Astrocyte of the spinal cord (primary cell): Measurements from ENCODE around the gene NMU.

Source experiments
- DNase-seq: peaks from one replicate; pipeline ENCODE4 v3.0.0; 2011; ENCODE audit warnings: low read depth, low spot score
- H3K4me3 ChIP-seq: 2 replicates; pipeline ENCODE4 v1.5.1; 2011; ENCODE audit warnings: low read depth, mild to moderate bottlenecking, low read length, moderate library complexity
- in situ Hi-C: cut with HindIII; loops from 2 replicates; pipeline ENCODE4 v1.10.0; 2017; ENCODE audit warnings: low sequenced_read_pairs
- TF ChIP-seq, protein P1 (sequence below): IDR thresholded peaks from 2 replicates; pipeline ENCODE4 v1.5.1; 2012; ENCODE audit warnings: low read depth, mild to moderate bottlenecking, low read length, inconsistent platforms

The NMU gene

DNA sequence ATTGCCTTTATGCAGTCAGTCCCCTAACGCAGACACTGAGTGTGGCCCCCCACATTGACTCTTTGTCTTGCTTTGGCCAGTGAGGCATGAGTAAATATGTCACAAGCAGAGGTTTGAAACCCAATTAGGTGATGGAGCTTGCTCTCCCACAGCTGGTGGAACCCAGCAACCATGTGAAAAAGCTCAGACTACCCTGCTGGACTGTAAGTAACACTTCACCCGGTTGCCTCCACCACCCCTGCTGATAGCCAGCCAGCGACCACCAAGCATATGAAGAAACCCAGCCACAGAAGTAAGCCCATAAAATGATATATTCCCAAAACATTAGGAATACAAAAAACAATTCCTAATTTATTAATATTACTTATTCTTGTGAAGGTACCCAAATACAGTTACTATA is 22.5 kb downstream of the NMU start:
- no peak overlapping the region for H3K4me3 ChIP-seq
- DNase-seq, result no peak
- TF ChIP-seq, protein P1, sequence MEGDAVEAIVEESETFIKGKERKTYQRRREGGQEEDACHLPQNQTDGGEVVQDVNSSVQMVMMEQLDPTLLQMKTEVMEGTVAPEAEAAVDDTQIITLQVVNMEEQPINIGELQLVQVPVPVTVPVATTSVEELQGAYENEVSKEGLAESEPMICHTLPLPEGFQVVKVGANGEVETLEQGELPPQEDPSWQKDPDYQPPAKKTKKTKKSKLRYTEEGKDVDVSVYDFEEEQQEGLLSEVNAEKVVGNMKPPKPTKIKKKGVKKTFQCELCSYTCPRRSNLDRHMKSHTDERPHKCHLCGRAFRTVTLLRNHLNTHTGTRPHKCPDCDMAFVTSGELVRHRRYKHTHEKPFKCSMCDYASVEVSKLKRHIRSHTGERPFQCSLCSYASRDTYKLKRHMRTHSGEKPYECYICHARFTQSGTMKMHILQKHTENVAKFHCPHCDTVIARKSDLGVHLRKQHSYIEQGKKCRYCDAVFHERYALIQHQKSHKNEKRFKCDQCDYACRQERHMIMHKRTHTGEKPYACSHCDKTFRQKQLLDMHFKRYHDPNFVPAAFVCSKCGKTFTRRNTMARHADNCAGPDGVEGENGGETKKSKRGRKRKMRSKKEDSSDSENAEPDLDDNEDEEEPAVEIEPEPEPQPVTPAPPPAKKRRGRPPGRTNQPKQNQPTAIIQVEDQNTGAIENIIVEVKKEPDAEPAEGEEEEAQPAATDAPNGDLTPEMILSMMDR, result no peak
- in situ Hi-C loops, result no loop called here

DNA sequence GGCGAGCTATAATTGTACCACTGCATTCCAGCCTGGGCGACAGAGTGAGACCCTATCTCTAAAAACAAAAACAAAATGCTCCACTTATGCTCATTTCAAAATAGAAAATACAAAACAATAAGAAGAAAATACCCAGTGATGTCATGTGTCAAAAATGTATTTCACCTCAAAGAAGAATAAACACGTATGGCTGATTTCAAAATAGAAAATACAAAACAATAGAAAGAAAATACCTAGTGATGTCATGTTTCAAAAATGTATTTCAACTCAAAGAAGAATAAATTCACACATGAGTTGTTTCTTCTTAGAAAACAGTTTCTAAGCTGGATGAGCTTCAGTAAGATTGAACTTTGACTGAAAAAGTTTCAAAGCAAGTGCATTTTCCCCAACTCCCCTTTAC is 23.8 kb downstream of the NMU start:
- TF ChIP-seq, protein P1, result no peak
- DNase-seq, result no peak
- in situ Hi-C loops, result no loop called here
- no peak overlapping the region for H3K4me3 ChIP-seq

DNA sequence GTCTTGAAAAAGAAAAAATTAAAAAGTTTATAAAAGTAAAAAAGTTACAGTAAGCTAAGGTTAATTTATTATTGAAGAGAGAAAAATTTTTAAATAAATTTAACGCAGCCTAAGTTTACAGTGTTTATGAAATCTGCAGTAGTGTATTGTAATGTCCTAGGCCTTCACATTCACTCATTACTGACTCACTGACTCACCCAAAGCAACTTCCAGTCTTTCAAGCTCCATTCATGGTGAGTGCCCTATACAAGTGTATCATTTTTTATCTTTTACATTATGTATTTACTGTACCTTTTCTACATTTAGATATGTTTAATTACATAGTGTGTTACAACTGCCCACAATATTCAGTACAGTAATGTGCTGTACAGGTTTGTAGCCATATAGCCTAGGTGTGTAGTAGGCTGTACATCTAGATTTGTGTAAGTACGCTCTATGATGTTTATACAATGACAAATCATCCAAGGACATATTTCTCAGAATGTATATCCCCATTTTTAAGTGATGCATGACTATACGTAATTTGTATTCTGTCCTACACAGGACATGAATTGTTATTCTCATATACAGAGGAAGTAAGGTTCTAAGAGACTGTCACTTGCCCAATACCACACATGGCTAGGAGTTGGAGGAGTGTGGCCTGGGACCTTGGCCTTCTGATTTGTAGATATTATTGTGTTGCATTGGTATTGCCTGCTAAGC is 24.6 kb downstream of the NMU start:
- in situ Hi-C loops, result no loop called here
- DNase-seq, result no peak
- TF ChIP-seq, protein P1, result no peak
- no peak overlapping the region for H3K4me3 ChIP-seq

DNA sequence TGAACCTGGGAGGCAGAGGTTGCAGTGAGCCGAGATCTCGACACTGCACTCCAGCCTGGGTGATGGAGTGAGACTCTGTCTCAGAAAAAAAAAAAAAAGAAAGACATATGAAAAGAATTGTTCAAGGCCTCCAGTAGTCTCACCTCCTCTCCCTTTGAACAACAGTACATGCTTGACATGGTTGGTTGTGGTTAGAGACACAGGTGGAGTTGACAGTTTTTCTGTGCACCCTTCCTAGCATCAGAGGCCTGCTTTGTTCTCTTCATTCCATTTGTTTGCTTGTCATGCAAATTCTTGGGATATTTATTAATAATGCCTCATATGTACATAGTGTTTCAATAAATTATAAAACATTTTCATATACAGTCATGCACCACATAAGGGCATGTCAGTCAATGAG is 25.7 kb downstream of the NMU start:
- DNase-seq, result no peak
- H3K4me3 ChIP-seq, result no peak overlapping the region
- in situ Hi-C loops, result no loop called here
- TF ChIP-seq, protein P1, result no peak

DNA sequence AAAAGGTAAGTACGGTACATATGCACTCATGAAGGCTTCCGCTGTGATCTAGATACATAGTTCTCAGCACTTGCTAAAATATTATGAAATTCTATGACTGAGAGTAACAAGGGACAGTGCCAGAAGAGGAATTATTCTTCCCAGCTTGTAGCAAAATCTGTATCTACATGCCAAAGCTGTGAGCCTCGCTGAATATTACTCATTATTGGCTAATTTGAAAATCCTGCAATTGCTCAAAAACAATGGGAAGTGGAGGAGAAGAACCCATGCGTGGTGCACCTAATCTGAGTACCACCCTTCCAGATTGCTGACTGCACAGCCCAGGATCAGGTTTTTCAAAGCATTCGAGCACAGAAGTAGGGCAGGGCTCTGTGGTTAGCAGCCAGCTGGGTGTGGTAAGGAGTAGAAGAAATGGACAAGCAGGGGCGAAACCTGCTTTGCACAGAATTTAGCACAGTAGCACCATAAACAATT is 26.7 kb downstream of the NMU start:
- no peak for DNase-seq
- TF ChIP-seq, protein P1, result no peak
- in situ Hi-C loops, result no loop called here
- no peak overlapping the region for H3K4me3 ChIP-seq

DNA sequence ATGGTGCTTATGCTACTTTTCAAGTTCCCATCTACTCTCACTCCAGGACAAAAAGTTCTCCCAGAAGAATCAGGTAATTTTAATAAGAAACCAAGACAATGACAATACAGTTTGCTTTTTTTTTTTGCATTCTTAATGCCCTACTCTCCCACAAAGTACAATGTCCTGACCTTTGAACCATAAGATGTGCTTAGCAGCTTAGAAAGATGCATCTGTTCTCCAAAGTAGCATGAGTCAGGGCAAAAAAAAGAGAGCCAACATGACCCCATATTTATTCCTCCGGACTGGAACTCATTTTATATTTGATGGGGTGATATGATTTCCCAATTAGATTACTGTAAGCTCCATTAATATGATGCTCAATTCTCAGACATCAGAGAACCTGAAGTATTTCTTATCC is 27.5 kb downstream of the NMU start:
- H3K4me3 ChIP-seq, result no peak overlapping the region
- in situ Hi-C loops, result no loop called here

More for the DNA sequence above, 27.5 kb downstream of the NMU start:
- DNase-seq, result no peak
- TF ChIP-seq, protein P1, result no peak
